ENCODE measurements around the gene VAX1. TPM values are rescaled to one million over a fixed set of nuclear protein-coding genes. Genes with fewer than 3 reads are reported as not detected.
"Not testable (repeated sequence)": the region's sequence is repeated elsewhere in the genome, so short reads cannot be mapped to it uniquely, and the experiment has no call there.

VAX1 gene
- total RNA-seq, 1 donor from 2014 or later = not detected

- DNase-seq (ENCODE audit: low spot score) = no peak
- no peaks in the 10 kb centered on the region for H3K9me3 Mint-ChIP-seq (ENCODE audit: low read depth)
- H3K4me1 Mint-ChIP-seq (ENCODE audit: low read depth) = no peaks in the 10 kb centered on the region
- H3K4me3 Mint-ChIP-seq (ENCODE audit: unreplicated experiment) = no peak overlapping the region
- H3K36me3 Mint-ChIP-seq (ENCODE audit: low read depth) = no peaks in the 10 kb centered on the region
- peaks cover 17% of the 10 kb centered on the region for H3K27me3 Mint-ChIP-seq (ENCODE audit: low read depth)
- no peak for TF ChIP-seq CTCF (IDR thresholded peaks at IDR 0.05)
- H3K27ac Mint-ChIP-seq (ENCODE audit: unreplicated experiment) = no peak overlapping the region
Observed at GRCh38 chr10:117092386-117092785, 45.7 kb downstream of the VAX1 start.

GRCh38 chr10:117090834-117091233, 47.2 kb downstream of the VAX1 start:
- TF ChIP-seq CTCF (IDR thresholded peaks at IDR 0.05) = no peak
- Mint-ChIP-seq H3K9me3 (ENCODE audit: low read depth) (no peaks in the 10 kb centered on the region), H3K27ac (ENCODE audit: unreplicated experiment) (no peak overlapping the region), H3K4me1 (ENCODE audit: low read depth) (no peaks in the 10 kb centered on the region), H3K4me3 (ENCODE audit: unreplicated experiment) (no peak overlapping the region), H3K36me3 (ENCODE audit: low read depth) (no peaks in the 10 kb centered on the region), H3K27me3 (ENCODE audit: low read depth) (peaks cover 12% of the 10 kb centered on the region)
- DNase-seq (ENCODE audit: low spot score) = no peak

GRCh38 chr10:117087521-117087920, 50.5 kb downstream of the VAX1 start:
- no peak overlapping the region for H3K27ac Mint-ChIP-seq (ENCODE audit: unreplicated experiment)
- no peak for TF ChIP-seq CTCF (IDR thresholded peaks at IDR 0.05)
- no peak for DNase-seq (ENCODE audit: low spot score)
- H3K27me3 Mint-ChIP-seq (ENCODE audit: low read depth) = peaks cover 7% of the 10 kb centered on the region
- peaks cover 7% of the 10 kb centered on the region for H3K9me3 Mint-ChIP-seq (ENCODE audit: low read depth)
- no peaks in the 10 kb centered on the region for H3K4me1 Mint-ChIP-seq (ENCODE audit: low read depth)
- H3K4me3 Mint-ChIP-seq (ENCODE audit: unreplicated experiment) = no peak overlapping the region
- peaks cover 1% of the 10 kb centered on the region for H3K36me3 Mint-ChIP-seq (ENCODE audit: low read depth)

GRCh38 chr10:117086546-117086945, 51.5 kb downstream of the VAX1 start:
- no peak for DNase-seq (ENCODE audit: low spot score)

GRCh38 chr10:117084421-117085246, 53.4 kb downstream of the VAX1 start:
- not testable (repeated sequence) for H3K4me3 Mint-ChIP-seq (ENCODE audit: unreplicated experiment); H3K36me3 Mint-ChIP-seq (ENCODE audit: low read depth); H3K4me1 Mint-ChIP-seq (ENCODE audit: low read depth); H3K27ac Mint-ChIP-seq (ENCODE audit: unreplicated experiment); H3K9me3 Mint-ChIP-seq (ENCODE audit: low read depth); H3K27me3 Mint-ChIP-seq (ENCODE audit: low read depth); DNase-seq (ENCODE audit: low spot score)

More at GRCh38 chr10:117086546-117086945, 51.5 kb downstream of the VAX1 start:
- peaks cover 7% of the 10 kb centered on the region for H3K27me3 Mint-ChIP-seq (ENCODE audit: low read depth)
- H3K4me1 Mint-ChIP-seq (ENCODE audit: low read depth) = no peaks in the 10 kb centered on the region
- peaks cover 7% of the 10 kb centered on the region for H3K9me3 Mint-ChIP-seq (ENCODE audit: low read depth)
- H3K4me3 Mint-ChIP-seq (ENCODE audit: unreplicated experiment) = no peak overlapping the region
- peaks cover 1% of the 10 kb centered on the region for H3K36me3 Mint-ChIP-seq (ENCODE audit: low read depth)
- TF ChIP-seq CTCF (IDR thresholded peaks at IDR 0.05) = no peak
- H3K27ac Mint-ChIP-seq (ENCODE audit: unreplicated experiment) = no peak overlapping the region

Small RNA genes within 50 kb of the gene (microRNA-seq; reads per million reads assigned to microRNA genes)
- gene MIR3663 (ENCODE audit: borderline number of aligned reads) = not detected

Other genes starting within 250 kb of the VAX1 start
- gene SHTN1, start 133.1 kb downstream of the VAX1 start, total RNA-seq = 20.2 to 24.7 TPM (median 20.6 TPM) in 3 replicates
- gene KCNK18, start 59.2 kb upstream of the VAX1 start, total RNA-seq = not detected in 3 replicates
- gene SLC18A2, start 102.8 kb upstream of the VAX1 start, total RNA-seq = not detected in 3 replicates
- gene PDZD8, start 237.2 kb upstream of the VAX1 start, total RNA-seq = 34.9 to 40.5 TPM (median 36.3 TPM) in 3 replicates

Measured in chondrocyte (in vitro differentiated cells).